ENCODE results near the gene RFC2.
A peak's percentile ranks its signal among the peaks of the same experiment; 100 is the strongest.

Gene RFC2

DNA sequence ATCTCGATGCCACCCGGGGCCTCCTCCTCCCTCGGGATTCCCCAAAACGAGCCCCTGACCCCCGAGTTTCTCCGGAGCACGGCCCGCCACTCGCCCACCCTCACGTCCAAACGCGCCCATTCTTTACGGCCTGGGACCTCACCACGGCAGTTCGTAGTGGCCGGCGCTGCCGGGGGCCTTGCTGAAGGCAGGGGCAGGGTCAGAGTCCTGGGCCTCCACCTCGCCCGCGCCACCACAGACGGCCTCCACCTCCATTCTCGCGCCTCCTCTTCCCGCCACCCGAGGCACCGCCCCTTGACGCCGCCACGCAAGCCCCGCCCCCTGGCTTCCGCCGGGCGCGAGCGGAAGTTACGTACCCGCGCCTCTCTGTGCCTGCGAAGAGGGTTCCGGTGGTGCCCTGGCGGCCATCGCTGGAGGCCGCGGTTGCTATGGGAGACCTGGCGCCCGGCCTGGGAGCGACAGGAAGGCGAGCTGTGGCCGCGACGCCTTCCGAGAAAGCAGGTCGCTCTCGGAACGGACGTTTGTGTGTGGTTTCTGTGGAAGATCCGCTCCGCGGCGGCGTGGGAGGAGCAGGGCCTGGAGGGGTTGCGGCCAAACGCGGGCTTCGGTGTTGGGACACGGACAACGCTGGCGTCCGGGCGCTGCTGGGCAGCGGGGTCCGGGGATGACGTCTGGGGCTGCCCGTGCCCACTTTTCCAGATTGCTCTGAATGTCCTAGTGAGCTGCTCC is at the start of gene RFC2:
Gene RFC2, minus strand, starts transcription at position 271 of the 729 bp plus-strand sequence. Its CDS starts 16 bp downstream, at position 255.
- peak within 1 kb of the TSS; percentile 99 for H3K27ac ChIP-seq

DNA sequence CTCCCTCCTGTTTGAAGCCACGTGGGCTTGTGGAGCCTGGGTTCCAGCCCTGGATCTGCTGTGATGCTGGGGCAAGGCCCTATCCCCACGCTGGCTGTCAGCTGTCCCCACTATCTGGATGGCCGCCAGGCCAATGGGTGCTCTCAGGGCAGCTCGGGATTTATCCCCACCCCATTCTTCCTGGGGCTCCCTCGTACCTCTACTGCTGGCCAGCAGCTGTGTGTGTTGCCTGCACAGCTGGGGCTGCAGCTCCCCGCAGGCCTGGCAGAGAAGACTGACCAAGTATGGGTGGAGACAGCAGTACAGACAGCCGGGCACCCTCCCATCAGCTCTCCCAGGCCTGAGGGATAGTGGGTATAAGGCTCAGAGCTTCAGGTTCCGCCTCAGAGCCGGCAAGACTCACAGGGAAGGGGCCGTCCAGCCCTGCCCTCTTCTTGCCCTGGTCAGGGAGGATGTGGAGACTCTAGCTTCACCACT is 48.6 kb upstream of the RFC2 start:
- TF ChIP-seq, protein P1, sequence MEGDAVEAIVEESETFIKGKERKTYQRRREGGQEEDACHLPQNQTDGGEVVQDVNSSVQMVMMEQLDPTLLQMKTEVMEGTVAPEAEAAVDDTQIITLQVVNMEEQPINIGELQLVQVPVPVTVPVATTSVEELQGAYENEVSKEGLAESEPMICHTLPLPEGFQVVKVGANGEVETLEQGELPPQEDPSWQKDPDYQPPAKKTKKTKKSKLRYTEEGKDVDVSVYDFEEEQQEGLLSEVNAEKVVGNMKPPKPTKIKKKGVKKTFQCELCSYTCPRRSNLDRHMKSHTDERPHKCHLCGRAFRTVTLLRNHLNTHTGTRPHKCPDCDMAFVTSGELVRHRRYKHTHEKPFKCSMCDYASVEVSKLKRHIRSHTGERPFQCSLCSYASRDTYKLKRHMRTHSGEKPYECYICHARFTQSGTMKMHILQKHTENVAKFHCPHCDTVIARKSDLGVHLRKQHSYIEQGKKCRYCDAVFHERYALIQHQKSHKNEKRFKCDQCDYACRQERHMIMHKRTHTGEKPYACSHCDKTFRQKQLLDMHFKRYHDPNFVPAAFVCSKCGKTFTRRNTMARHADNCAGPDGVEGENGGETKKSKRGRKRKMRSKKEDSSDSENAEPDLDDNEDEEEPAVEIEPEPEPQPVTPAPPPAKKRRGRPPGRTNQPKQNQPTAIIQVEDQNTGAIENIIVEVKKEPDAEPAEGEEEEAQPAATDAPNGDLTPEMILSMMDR (conservative IDR thresholded peaks at IDR 0.05) = no peak
- no peak overlapping the region for H3K27ac ChIP-seq

More for the DNA sequence above, at the start of gene RFC2:
- TF ChIP-seq, protein P1 (conservative IDR thresholded peaks at IDR 0.05) = 0 out of 2 replicates have a peak, but pooled peaks have one; percentile 8

DNA sequence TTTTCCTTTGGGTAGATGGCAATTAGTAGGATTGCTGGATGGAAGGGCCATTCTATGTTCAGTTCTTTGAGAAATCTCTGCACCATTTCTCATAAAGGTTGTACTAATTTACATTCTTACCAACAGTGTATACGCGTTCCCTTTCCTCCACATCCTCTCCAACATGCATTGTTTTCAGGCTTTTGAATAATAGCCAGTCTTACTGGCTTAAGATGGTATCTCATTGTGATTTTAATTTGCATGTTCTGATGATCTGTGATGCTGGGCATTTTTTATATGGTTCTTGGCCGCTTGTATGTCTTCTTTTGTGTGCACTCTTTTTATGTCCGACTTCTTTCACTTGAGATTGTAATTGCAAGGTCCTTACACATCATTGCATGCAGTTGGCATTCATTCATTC is 46.7 kb upstream of the RFC2 start:
- TF ChIP-seq, protein P1 (conservative IDR thresholded peaks at IDR 0.05) = no peak
- H3K27ac ChIP-seq = no peak overlapping the region

DNA sequence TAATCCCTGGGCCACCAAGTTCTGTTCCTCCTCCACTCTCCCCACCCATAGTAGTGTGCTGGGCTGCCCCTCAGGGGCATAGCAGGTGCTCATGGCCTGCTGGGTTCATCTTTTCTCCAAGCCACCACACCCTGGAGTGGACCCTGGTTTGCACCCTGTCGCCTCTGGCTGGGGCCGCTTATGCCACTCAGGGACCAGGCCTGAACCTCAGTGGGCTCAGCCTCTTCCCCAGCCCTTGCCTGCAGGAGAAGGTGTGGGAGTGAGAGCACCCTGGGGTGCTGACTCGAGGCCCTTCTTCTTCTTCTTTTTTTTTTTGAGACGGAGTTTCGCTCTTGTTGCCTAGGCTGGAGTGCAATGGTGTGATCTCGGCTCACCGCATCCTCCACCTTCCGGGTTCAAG is 45.2 kb upstream of the RFC2 start:
- TF ChIP-seq, protein P1 (conservative IDR thresholded peaks at IDR 0.05) = no peak
- no peak overlapping the region for H3K27ac ChIP-seq

DNA sequence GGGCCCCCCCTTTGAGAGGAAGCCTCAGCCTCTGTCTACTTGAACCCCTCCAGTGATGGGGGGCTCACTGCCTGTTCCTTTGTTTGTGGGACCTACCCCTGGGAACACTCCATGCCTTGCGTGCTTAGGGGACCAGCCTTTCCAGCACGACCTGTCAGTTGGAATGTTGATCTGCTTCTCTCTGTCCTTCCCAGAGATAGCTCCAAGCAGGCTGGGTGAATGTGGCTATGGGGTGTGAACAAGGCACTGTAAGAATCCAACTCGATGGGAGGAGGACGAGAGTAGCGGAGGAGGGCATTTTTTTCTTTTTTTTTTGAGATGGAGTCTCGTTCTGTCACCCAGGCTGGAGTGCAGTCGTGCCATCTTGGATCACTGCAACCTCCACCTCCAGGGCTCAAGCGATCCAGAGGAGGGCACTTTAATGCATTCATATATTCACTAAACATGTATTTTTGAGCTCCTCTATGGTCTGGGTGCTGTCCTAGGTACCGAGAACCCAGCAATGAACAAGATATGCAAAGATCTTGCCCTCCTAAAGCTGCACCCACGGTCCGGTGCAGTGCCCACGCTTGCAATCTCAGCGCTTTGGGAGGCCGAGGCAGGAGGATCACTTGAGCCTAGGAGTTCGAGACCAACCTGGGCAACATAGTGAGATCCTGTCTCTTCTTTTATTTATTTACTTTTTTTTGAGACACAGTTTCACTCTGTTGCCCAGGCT is 43.5 kb upstream of the RFC2 start:
- TF ChIP-seq, protein P1 (conservative IDR thresholded peaks at IDR 0.05) = no peak
- no peak overlapping the region for H3K27ac ChIP-seq

DNA sequence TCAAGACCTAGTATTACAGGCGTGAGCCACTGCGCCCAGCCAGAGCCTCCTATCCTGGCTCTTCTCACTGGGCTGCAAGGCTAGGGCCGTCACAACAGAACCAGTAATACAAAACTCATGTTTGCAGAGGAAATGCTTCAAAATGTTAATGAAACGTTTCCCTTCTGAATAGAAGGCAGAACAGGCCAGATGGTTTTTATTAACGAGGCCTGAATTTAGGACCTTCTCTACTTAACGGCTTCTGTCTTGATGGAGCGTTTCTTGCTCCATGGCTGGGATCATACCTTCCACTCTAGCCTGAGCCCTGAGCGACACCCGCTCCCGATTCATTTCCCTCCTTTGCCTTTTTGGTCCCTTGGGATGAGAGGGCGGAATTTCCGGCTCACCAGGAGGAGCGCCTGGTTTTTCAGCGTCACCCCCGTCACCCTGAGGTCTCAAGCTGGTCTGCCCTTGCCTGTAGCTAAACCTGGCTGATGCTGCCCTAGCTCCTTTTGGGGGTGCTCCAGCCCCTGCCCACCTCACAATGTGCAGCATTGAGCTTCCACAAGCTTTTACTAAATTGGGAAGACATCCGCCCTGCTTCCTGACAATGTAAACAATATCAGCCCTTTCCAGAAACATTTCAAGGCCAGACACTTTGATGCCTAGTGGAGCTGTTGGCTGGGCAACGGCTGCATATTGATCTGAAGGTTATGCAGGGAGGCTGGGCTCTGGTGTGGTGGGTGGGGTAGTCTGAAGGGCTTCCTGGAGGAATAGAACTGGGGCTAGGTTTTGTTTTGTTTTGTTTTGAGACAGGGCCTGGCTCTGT is 40.2 kb upstream of the RFC2 start:
- H3K27ac ChIP-seq = no peak overlapping the region

More for the DNA sequence above, 40.2 kb upstream of the RFC2 start:
- TF ChIP-seq, protein P1 (conservative IDR thresholded peaks at IDR 0.05) = no peak
